ENCODE data around the gene NAB1.

NAB1 gene

GRCh38 chr2:190722061-190722759 is 73.3 kb downstream of the NAB1 start:
- TF ChIP-seq, protein P1, sequence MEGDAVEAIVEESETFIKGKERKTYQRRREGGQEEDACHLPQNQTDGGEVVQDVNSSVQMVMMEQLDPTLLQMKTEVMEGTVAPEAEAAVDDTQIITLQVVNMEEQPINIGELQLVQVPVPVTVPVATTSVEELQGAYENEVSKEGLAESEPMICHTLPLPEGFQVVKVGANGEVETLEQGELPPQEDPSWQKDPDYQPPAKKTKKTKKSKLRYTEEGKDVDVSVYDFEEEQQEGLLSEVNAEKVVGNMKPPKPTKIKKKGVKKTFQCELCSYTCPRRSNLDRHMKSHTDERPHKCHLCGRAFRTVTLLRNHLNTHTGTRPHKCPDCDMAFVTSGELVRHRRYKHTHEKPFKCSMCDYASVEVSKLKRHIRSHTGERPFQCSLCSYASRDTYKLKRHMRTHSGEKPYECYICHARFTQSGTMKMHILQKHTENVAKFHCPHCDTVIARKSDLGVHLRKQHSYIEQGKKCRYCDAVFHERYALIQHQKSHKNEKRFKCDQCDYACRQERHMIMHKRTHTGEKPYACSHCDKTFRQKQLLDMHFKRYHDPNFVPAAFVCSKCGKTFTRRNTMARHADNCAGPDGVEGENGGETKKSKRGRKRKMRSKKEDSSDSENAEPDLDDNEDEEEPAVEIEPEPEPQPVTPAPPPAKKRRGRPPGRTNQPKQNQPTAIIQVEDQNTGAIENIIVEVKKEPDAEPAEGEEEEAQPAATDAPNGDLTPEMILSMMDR (conservative IDR thresholded peaks at IDR 0.05; ENCODE audit: control insufficient read depth, insufficient read depth, low read depth, low read length): no peak
- no peak overlapping the region for H3K4me3 ChIP-seq (ENCODE audit: control insufficient read depth, low read depth, low read length)
- DNase-seq (ENCODE audit: low read depth): no peak

DNA sequence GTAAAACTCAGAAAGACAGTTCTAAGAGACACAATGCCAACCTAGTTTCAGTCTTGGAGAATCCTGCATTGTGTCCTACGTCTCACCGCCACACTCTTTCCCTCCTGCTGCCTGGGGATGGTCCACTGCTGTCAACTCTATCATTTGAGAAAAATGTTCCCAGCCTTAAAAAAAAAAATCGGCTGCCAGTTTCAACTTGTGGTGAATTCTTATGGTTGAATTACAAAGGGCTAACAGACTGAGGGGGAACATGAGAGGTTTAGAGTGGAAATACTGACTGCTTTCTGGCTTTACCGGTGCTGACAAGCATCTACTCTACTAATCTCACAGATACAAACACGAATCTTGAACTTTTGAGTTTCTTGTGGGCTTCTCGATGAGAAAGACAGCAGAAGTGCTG is 74.0 kb downstream of the NAB1 start:
- DNase-seq (ENCODE audit: low read depth): no peak
- no peak overlapping the region for H3K4me3 ChIP-seq (ENCODE audit: control insufficient read depth, low read depth, low read length)
- TF ChIP-seq, protein P1 (conservative IDR thresholded peaks at IDR 0.05; ENCODE audit: control insufficient read depth, insufficient read depth, low read depth, low read length): no peak

DNA sequence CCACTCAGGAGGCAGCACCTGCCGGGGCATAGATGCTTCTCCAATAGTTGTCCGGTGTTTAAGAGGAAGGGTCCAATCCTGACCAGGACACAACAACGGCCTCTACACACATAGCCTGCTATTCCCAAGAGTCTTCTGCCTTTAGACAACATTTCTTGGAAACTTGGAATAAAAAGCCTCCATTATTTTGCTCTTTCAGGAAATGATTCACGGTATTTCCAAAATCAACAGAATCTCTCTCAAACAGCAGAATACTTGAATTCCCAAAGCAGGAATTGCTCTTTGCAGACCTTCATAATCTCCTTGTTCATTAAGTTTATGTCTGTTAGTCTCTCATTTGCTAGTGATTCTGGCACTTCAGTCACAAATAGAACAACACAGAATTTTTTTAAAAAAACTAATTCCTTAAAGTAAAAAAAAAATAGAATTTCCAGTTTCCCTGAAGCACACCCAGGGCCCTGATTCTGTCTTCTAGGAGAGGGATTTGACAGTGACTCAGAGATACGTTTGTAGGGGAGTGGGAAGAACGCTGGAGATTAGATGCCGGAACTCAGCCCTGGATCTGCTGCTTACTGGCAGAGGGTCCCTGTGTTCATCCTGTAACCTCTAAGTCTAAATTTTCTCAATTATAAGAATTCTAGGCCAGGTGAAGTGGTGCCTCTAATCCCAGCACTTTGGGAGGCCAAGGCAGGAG is 74.7 kb downstream of the NAB1 start:
- peak; percentile 27 for DNase-seq (ENCODE audit: low read depth)
- TF ChIP-seq, protein P1 (conservative IDR thresholded peaks at IDR 0.05; ENCODE audit: control insufficient read depth, insufficient read depth, low read depth, low read length): no peak
- H3K4me3 ChIP-seq (ENCODE audit: control insufficient read depth, low read depth, low read length): no peak overlapping the region

- TF ChIP-seq, protein P1 (conservative IDR thresholded peaks at IDR 0.05; ENCODE audit: control insufficient read depth, insufficient read depth, low read depth, low read length): no peak
- no peak for DNase-seq (ENCODE audit: low read depth)
Observed at GRCh38 chr2:190726255-190726654, 77.4 kb downstream of the NAB1 start.

DNA sequence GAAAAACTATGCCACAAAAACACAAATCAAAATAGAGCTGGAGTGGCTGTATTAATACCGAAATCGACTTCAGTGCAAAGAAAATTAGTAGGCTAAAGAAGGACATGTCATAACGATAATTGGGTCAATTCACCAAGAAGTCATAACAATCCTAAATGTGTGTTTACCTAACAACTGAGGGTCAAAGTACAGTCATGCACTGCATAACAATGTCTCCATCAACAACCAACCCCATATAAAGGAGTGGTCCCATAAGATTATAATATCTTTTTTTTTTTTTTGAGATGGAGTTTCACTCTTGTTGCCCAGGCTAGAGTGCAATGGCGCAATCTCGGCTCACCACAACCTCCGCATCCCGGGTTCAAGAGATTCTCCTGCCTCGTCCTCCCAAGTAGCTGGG is 87.5 kb downstream of the NAB1 start:
- TF ChIP-seq, protein P1 (conservative IDR thresholded peaks at IDR 0.05; ENCODE audit: control insufficient read depth, insufficient read depth, low read depth, low read length): no peak
- no peak for DNase-seq (ENCODE audit: low read depth)
- no peak overlapping the region for H3K4me3 ChIP-seq (ENCODE audit: control insufficient read depth, low read depth, low read length)

More at GRCh38 chr2:190726255-190726654, 77.4 kb downstream of the NAB1 start:
- no peak overlapping the region for H3K4me3 ChIP-seq (ENCODE audit: control insufficient read depth, low read depth, low read length)

DNA sequence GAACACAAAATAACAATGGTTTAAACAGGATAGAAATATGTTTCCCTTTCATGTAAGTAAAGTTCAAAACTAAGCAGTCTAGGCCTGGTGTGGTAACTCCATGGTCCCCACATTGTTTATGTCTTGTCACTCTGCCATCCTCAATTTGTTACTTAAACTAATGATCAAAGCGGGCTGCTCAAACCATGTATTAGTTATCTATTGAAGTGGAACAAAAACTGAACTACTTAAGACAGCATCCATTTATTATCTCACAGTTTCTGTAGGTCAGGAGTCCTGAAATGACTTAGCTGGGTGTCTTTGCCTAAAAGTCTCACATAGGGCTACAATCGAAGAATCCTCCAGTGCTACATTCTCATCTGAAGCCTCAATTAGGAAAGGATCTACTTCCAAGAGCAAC is 91.6 kb downstream of the NAB1 start:
- TF ChIP-seq, protein P1 (conservative IDR thresholded peaks at IDR 0.05; ENCODE audit: control insufficient read depth, insufficient read depth, low read depth, low read length): no peak
- no peak overlapping the region for H3K4me3 ChIP-seq (ENCODE audit: control insufficient read depth, low read depth, low read length)
- DNase-seq (ENCODE audit: low read depth): no peak

Measured in fibroblast of mammary gland (primary cell).